NCI-H774 (cell line): ENCODE measurements around the gene SMO.
"Not testable (repeated sequence)": the region's sequence is repeated elsewhere in the genome, so short reads cannot be mapped to it uniquely, and the experiment has no call there.

Source experiments
- DNase-seq: peaks from one replicate; lab custom pipeline; 2025; lab: John Stamatoyannopoulos, UW

Gene SMO

DNA sequence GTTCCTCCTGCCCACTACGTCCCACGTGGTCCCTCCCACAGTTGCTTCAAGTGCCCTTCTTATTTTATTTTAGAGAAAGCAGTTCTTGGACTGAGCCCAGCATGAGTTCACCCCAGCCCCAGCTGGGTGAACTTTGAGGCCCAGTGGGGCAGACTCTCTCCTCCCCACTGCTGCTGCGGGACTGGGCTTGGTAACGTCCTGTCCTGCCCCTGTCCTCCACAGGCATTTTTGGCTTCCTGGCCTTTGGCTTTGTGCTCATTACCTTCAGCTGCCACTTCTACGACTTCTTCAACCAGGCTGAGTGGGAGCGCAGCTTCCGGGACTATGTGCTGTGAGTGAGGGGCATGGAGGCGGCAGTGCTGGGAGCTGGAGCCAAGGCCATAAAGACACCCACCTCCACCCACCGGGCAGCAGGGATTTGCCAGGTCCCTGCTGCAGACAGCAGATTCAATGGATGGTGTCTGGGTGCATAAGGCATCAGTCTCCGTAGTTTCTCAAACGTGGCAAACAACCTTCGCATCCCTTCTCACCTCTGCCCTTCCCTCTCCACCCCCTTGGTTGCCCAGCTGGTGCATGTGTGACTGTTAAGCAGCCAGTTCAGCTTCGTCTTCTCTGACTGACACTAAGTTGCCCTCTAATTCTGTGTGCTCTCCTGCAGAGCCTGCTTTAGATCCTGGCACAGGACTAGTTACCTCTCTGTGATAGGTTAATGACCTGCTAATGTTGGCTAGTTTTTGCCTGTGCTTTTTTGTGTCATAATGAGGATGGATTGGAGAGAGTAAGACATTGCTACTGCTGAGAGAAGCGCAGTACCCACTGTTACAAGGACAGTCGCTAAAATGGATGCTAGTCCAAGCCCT, 20.9 kb downstream of the SMO start:
- DNase-seq, result no peak

DNA sequence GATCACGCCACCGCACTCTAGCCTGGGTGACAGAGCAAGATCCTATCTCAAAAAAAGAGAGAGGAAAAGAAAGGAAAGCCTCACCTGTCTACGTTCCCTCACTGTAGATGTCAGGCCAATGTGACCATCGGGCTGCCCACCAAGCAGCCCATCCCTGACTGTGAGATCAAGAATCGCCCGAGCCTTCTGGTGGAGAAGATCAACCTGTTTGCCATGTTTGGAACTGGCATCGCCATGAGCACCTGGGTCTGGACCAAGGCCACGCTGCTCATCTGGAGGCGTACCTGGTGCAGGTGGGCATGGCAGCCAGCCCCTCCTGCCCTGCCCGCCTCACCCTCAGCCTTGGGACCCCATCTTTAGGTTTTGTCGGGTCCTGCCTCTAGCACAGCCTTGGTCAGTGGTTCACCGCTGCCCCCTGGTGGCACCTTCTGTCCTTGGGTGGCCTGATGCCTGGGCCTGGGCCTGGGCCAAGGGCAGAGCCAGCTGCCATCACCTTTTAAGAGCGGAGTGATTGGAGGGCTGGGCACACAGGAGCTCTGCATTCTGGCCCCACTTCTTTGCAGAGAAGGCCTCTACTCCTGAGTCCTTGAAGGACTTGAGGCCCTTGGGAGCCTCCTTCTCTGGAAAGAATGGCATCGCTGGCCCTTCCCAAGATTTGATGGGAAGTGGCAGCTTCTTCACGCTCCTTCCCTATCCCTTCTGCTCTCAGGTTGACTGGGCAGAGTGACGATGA, 22.0 kb downstream of the SMO start:
- DNase-seq, result peak; percentile 32

DNA sequence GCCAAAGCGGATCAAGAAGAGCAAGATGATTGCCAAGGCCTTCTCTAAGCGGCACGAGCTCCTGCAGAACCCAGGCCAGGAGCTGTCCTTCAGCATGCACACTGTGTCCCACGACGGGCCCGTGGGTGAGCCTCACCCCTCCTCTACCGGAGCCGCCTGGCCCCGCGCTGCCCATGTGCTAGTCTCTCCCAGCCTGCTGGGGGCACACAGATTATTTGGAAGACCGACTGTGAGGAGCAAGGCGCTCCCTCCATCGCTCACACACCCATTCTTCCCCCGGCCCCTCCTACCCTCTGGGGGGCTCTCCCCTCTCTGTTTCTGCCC, 22.5 kb downstream of the SMO start:
- DNase-seq, result no peak

DNA sequence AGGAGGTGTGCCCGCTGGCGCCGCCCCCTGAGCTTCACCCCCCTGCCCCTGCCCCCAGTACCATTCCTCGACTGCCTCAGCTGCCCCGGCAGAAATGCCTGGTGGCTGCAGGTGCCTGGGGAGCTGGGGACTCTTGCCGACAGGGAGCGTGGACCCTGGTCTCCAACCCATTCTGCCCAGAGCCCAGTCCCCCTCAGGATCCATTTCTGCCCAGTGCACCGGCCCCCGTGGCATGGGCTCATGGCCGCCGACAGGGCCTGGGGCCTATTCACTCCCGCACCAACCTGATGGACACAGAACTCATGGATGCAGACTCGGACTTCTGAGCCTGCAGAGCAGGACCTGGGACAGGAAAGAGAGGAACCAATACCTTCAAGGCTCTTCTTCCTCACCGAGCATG, 23.7 kb downstream of the SMO start:
- DNase-seq, result no peak

DNA sequence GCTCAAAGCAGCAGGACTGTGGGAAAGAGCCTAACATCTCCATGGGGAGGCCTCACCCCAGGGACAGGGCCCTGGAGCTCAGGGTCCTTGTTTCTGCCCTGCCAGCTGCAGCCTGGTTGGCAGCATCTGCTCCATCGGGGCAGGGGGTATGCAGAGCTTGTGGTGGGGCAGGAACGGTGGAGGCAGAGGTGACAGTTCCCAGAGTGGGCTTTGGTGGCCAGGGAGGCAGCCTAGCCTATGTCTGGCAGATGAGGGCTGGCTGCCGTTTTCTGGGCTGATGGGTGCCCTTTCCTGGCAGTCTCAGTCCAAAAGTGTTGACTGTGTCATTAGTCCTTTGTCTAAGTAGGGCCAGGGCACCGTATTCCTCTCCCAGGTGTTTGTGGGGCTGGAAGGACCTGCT, 24.2 kb downstream of the SMO start:
- DNase-seq, result no peak

DNA sequence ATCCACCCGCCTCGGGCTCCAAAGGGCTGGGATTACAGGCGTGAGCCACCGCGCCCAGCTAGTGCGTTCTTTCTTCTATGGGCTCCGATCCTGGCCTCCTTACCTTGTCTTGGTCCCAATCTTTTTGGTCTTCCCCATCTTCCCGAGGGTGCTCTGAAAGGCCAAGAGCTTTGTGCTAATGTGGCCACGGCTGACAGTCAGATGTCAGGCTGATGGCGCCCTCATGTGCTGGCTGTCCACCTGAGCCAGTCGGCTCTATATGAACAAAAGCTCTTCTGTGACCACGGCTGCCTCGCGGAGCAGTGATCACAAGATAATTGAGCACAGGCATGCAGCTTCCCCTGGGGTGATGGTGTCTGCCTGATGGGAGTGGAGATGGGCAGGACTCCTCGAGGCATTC, 25.4 kb downstream of the SMO start:
- no peak for DNase-seq

DNA sequence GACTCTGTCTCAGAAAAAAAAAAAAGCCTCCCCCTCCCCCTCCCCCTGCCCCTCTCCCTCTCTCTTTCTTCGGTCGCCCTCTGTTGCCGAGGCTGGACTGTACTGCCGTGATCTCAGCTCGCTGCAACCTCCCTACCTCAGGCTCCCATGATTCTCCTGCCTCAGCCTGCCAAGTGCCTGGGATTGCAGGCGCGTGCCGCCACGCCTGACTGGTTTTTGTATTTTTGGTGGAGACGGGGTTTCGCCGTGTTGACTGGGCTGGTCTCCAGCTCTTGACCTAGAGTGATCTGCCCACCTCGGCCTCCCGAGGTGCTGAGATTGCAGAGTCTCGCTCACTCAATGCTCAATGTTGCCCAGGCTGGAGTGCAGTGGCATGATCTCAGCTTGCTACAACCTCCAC, 27.3 kb downstream of the SMO start:
- not testable (repeated sequence) for DNase-seq

DNA sequence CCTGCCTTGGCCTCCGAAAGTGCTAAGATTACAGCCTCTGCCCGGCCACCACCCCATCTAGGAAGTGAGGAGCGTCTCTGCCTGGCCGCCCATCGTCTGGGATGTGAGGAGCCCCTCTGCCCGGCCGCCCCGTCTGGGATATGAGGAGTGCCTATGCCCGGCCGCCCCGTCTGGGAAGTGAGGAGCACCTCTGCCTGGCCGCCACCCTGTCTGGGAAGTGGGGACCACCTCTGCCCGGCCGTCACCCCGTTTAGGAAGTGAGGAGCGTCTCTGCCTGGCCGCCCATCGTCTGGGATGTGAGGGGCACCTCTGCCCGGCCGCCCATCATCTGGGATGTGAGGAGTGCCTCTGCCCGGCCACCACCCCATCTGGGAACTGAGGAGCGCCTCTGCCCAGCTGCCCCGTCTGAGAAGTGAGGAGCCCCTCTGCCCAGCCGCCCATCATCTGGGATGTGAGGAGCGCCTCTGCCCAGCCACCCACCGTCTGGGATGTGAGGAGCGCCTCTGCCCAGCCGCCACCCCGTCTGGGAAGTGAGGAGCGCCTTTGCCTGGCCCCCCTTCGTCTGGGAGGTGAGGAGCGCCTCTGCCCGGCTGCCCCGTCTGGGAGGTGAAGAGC, 27.8 kb downstream of the SMO start:
- DNase-seq, result not testable (repeated sequence)

DNA sequence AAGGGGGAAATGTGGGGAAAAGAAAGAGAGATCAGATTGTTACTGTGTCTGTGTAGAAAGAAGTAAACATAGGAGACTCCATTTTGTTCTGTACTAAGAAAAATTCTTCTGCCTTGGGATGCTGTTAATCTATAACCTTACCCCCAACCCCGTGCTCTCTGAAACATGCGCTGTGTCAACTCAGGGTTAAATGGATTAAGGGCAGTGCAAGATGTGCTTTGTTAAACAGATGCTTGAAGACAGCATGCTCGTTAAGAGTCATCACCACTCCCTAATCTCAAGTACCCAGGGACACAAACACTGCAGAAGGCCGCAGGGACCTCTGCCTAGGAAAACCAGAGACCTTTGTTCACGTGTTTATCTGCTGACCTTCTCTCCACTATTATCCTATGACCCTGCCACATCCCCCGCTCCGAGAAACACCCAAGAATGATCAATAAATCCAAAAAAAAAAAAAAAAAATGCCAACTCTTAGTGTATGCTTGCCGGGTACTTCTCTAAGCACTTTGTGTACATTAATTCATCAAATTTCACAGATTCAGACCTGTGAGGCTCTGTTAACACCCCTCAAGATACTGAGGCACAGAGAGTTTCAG, 28.5 kb downstream of the SMO start:
- DNase-seq, result not testable (repeated sequence)

DNA sequence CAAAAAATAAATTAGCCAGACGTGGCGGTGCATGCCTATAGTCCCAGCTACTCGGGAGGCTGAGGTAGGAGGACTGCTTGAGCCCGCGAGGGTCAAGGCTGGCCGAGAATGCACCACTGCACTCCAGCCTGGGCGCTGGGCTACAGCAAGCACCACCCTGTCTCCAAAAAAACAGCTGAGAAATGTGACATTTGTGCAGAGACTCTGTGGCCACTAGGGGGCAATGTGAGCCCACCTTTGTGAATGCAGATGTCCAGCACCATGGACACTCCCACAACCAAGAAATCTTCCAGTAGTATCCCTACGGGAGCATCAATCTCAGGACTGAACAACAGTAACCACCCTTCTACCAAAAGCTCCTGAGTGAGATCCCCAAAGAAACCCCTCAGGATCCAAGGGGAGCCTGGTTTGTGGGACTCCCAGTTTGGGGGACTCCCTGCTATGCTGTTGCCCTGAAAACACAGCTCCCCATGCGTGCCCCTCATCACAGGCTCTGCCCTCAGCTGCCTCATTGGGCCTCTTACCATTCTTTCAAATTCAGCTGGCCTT, 30.2 kb downstream of the SMO start:
- DNase-seq, result peak; percentile 62

DNA sequence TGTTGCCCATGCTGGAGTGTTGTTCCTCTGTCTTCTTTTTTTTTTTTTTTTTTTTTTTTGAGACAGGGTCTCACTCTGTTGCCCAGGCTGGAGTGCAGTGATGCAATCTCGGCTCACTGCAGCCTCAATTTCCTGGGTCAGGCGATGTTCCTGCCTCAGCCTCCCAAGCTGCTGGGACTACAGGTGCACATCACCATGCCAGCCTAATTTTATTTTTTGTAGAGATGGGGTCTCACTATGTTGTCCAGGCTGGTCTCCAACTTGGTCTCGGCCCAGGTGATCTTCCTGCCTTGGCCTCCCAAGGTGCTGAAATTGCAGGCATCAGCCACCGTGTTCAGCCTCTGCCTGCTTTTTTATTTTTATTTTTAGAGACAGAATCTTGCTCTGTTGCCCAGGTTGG, 30.7 kb downstream of the SMO start:
- not testable (repeated sequence) for DNase-seq

DNA sequence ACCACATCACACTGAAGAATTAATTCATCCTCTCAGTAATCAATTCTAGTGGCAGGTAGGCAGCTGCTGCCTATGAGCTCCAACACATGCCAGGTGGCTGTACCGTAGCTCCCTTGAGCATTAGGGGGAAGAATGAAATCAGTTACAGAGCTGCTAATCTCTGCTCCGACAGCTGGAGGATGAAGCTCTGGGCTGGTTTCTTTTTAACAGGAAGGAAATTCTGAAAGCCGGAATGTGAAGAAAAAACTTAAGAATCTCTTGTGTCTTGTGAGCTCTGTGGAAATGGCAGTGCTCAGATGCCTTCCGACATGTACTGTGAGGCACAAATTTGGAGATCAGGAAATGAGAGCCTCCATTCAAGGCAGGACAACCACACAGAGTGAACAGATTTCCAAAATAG, 33.6 kb downstream of the SMO start:
- DNase-seq, result no peak

DNA sequence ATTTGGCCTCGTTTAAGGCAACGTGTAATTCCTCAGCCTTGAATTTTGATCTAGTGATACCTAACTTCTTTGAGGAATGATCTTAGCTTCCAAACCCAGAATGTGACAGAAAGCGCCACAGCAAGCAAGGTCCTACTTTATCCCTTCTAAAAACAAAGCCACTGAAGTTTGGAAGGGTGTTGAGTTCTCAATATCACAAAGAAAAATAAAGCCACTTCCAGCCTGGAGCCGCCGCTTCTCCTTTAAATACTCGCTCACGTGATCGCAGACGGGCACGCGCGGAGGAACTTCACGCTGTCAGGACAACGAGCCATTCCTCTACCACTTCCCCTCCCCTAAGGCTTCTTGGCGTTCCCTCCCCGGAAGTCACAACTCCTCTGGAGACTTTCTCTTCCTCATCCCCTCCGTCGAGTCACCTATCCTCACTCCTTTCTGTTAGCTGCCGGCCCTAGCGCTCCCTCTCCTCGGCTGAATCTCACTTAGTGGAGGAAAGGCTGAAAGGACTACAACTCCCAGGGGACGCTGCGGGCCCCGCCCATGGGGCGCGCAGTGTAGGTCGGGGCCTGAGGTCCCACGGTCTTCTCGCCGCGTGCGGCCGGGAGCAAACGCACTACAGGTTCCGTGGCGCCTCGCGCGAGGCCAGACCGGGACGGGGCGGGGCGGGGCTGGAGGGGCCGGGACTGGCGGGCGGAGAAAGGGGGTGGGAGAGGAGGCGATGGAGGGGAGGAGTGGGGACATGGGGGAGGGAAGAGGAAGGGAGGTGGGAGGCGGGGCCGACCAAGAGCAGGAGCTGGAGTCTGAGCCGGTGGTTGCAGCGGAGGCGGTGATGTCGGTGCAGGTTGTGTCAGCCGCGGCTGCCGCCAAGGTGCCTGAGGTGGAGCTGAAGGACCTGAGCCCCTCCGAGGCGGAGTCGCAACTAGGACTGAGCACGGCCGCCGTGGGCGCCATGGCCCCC, 36.1 kb downstream of the SMO start, which contains the start of gene AHCYL2:
TSS of gene AHCYL2 (plus strand) at position 780 of the 955 bp plus-strand sequence.
- peak; percentile 94 for DNase-seq

DNA sequence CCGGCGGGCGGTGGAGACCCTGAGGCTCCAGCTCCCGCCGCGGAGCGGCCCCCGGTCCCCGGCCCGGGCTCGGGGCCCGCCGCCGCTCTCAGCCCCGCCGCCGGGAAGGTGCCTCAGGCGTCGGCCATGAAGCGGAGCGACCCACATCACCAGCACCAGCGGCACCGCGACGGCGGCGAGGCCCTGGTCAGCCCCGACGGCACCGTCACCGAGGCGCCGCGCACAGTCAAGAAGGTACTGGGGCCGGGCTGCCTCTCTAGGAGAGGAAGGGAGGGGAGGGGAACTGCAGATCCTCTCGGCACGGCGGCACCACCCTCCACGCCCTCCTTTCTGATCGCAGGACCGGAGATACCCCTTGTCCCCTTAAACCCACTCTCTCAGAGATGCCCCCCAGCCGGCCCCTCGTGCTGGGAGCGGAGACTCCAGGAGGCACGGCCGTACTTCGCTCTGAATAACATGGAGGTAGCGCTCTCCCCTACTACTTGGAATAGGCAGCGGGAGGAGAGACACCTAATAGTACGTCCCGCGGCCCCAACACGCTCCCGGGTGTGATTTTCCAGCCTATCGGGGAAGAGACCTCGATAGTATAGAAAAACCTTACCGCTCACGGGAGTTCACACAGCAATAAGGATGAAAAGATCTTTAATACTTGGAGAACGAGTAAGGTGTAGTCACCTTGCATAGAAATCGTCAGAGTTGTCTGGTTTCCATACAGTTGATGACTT, 36.9 kb downstream of the SMO start:
- peak; percentile 40 for DNase-seq

DNA sequence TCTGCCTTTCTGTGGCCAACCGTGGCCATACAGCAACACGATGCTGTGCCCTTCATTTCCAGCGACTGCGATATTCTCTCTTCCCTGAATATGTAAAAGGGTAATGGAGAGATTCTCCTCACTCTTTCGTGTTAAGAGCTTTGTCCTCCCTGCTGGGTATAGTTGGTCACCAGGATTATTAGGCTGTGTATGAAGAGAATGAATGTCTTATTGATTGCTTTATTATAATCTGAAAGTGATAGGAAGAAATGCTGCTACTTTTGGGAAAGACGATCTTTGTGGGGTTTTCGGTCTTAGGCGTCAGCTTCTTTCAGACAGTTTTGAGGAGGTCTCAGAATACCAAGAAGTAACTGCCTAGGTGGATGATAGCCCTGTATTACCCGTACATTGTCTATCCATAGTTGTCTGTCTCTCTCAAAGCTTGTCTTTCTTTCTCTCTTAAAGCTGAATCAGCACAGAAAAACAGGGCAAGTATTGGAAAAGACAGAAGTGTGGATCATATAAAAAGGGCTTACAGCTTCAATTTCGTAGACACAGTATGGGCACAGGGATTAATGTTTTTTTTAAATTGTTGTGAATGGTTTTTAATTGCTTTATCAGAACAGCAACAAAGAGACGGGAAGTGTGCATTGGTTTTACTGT, 37.6 kb downstream of the SMO start:
- no peak for DNase-seq

DNA sequence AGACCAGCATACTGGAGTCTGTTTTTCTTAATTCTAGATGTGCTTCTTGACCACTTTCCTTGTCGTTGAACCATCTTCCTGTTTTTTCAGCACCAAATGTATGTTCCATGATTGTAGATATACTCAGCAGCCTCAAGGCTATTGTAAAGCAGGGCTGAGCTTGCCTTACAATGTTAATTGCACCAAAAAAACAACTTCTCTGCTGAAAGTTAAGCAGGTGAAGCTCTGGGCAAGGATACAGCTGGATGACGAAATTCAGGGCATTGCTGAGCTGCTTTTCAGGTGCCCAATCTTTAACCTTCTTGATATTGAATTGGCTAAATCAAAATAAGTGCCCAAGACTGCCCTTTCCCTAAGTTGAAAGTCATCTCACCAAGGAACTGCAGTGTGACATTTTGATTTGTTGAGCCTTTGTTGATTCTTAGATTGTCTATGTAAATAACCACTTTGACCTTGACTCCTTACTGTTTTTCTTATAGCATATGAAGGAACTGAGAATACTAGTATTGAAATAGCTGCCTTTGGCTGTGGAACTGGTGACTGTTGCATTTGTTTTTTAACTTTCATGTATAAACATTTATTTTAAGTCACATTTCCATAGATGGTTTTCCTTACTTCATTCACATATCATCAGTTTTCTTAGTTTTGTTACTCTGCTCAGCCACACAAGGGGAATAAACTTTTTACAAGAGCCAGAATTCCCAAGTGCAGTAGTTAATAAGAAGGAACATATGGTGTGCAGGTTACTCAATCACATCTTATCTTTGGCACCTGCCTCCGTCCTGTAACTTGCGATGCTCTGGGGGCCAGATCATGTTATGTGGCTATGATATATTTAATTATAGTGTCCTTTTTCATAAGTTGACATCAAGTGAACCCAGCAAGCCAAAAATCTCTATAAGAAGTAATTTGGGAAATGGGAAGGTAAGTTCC, 39.5 kb downstream of the SMO start:
- no peak for DNase-seq

DNA sequence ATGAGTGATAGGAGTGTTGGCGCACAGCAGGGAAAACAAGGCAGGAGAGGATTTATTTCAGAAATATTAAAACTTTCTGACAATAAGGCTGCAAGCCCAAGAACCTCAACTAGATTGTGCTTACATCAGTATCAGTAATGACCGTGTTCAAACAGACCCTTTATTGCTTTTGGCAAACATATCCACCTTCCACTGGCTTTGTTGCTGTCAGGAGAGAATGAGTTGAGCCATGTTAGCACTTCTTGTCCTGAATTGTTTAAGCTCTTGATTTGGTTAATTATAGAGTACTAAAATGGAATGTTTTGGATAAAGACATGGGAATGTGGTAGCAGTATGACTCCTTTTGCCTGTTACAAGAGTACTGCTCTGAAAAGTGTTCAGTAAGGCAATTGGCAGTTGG, 40.2 kb downstream of the SMO start:
- no peak for DNase-seq

DNA sequence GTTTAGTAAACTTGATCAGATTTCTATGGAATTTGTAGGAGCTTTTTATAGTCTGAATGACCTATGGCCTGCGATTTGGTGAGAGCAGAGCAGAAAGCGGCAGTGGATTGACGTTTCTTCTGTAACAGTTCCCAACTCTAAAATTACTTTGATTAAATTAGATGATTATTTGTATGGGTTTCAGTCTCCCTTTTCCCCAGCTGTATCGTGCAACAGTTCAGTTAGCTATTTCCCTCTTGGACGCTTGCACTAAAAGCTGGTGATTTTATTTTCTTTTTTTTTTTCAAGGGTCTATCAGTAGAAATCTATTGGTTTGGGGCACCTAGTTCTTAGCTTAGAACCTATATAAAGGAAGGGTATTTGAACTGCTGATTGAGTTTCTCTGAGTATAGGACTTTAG, 43.2 kb downstream of the SMO start:
- DNase-seq, result no peak

DNA sequence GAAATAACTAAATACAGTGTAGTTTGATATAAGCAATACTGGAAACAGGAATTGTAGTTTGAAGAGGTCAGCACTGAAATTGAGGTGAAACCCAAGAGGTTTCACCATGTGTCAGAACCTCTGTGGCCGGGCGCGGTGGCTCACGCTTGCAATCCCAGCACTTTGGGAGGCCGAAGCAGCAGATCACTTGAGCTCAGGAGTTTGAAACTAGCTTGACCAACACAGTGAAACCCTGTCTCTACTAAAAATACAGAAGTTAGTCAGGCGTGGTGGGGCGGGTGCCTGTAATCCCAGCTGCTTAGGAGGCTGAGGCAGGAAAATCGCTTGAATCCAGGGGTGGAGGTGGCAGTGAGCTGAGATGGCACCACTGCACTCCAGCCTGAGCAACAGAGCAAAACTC, 50.1 kb downstream of the SMO start:
- no peak for DNase-seq
